SK-N-SH (cell line): ENCODE measurements around the gene C1orf159. TPM values are rescaled to one million over a fixed set of nuclear protein-coding genes. Genes with fewer than 3 reads are reported as not detected.

ENCODE experiments used
- CTCF ChIA-PET: fragments of 300-600, 350-600 bp; formaldehyde crosslinking; extraction: SDS; loops from one replicate; lab custom pipeline; 2021; lab: Yijun Ruan, JAX
- POLR2A ChIA-PET: fragments of 350-600 bp; sonication (Branson Sonifier 250); formaldehyde crosslinking; extraction: SDS; loops from one replicate; lab custom pipeline; 2020; ENCODE audit warnings: antibody characterized with exemption, inconsistent platforms; lab: Yijun Ruan, JAX
- DNase-seq: peaks from one replicate; pipeline ENCODE4 v3.0.0; 2012
- H2AFZ ChIP-seq: fragments of 200-600 bp; sonication (generic); 2 replicates; pipeline ENCODE4 v1.8.1; 2016; ENCODE audit warnings: antibody characterized with exemption, mild to moderate bottlenecking, low read depth
- H3F3A ChIP-seq: fragments of 200-600 bp; sonication (generic); replicated peaks from 2 replicates; pipeline ENCODE3; 2016; ENCODE audit warnings: antibody characterized with exemption, mild to moderate bottlenecking; ENCODE audit not compliant: insufficient read depth
- H3K27ac ChIP-seq, 2 experiments: fragments of 200-500 bp in 1 of 2; fragments of 200-600 bp in 1 of 2; sonication (Bioruptor generic) in 1 of 2; sonication (generic), shearing (Covaris generic) in 1 of 2; 2 replicates each; pipeline versions ENCODE4 v1.5.1 to v1.6.1; 2014 to 2016; ENCODE audit warnings: low read depth in 2 of 2, inconsistent platforms in 1 of 2, low read length in 1 of 2, mild to moderate bottlenecking in 1 of 2, mixed read lengths in 1 of 2
- H3K27me3 ChIP-seq: fragments of 200-600 bp; sonication (generic), shearing (Covaris generic); 2 replicates; pipeline ENCODE4 v1.6.1; 2016; ENCODE audit warnings: mixed run types; ENCODE audit not compliant: insufficient read depth
- H3K36me3 ChIP-seq, 2 experiments: fragments of 200-500 bp in 1 of 2; fragments of 200-600 bp in 1 of 2; sonication (Bioruptor generic) in 1 of 2; sonication (generic) in 1 of 2; replicated peaks in 1 of 2; 2 replicates each; pipeline versions ENCODE3 to v1.5.1; 2014 to 2016; ENCODE audit warnings: low read length in 1 of 2, mild to moderate bottlenecking in 1 of 2; ENCODE audit not compliant: insufficient read depth in 2 of 2, control insufficient read depth in 1 of 2
- H3K4me1 ChIP-seq, 2 experiments: fragments of 200-500 bp in 1 of 2; fragments of 200-600 bp in 1 of 2; sonication (Bioruptor generic) in 1 of 2; sonication (generic), shearing (Covaris generic) in 1 of 2; 2 replicates each; pipeline versions ENCODE4 v1.5.1 to v1.6.1; 2014 to 2016; ENCODE audit warnings: low read depth in 1 of 2, low read length in 1 of 2, mixed run types in 1 of 2; ENCODE audit not compliant: insufficient read depth in 2 of 2, control insufficient read depth in 1 of 2
- H3K4me2 ChIP-seq: fragments of 200-600 bp; sonication (generic), shearing (Covaris generic); 2 replicates; pipeline ENCODE4 v1.6.1; 2017; ENCODE audit warnings: mixed run types
- H3K4me3 ChIP-seq, 2 experiments: fragments of 200-500 bp in 1 of 2; fragments of 200-600 bp in 1 of 2; sonication (Bioruptor generic) in 1 of 2; sonication (generic), shearing (Covaris generic) in 1 of 2; 2 replicates each; pipeline versions ENCODE4 v1.5.1 to v1.8.1; 2014 to 2016; ENCODE audit warnings: low read depth in 2 of 2, inconsistent platforms in 1 of 2, low read length in 1 of 2, mild to moderate bottlenecking in 1 of 2, mixed read lengths in 1 of 2, moderate library complexity in 1 of 2
- H3K79me2 ChIP-seq: fragments of 200-600 bp; sonication (generic); 2 replicates; pipeline ENCODE4 v1.8.1; 2017; ENCODE audit warnings: mild to moderate bottlenecking; ENCODE audit not compliant: insufficient read depth
- H3K9ac ChIP-seq: fragments of 200-600 bp; sonication (generic); 2 replicates; pipeline ENCODE4 v1.6.1; 2017; ENCODE audit warnings: mixed run types
- H3K9me2 ChIP-seq: fragments of 200-600 bp; sonication (generic); 2 replicates; pipeline ENCODE4 v1.6.1; 2017; ENCODE audit warnings: mixed run types
- H3K9me3 ChIP-seq: fragments of 200-600 bp; sonication (generic); 2 replicates; pipeline ENCODE4 v1.6.1; 2017; ENCODE audit warnings: mixed run types, mild to moderate bottlenecking, moderate library complexity
- H4K20me1 ChIP-seq: fragments of 200-600 bp; sonication (generic); 2 replicates; pipeline ENCODE4 v1.6.1; 2017; ENCODE audit warnings: mild to moderate bottlenecking, mixed run types; ENCODE audit not compliant: insufficient read depth
- CHD2 ChIP-seq: fragments of 150-350 bp; IDR thresholded peaks from 2 replicates; pipeline ENCODE4 v1.6.1; 2018; ENCODE audit warnings: low read length; ENCODE audit not compliant: partially characterized antibody
- EP300 ChIP-seq, 2 experiments: IDR thresholded peaks; 2 replicates each; pipeline versions ENCODE4 v1.4.0 to v1.6.1; 2012; ENCODE audit warnings: borderline replicate concordance in 1 of 2, low read depth in 1 of 2, low read length in 1 of 2
- FOSL2 ChIP-seq: IDR thresholded peaks from 2 replicates; pipeline ENCODE4 v1.4.0; 2012; ENCODE audit warnings: low read depth, mild to moderate bottlenecking, moderate library complexity, borderline replicate concordance
- FOXM1 ChIP-seq: IDR thresholded peaks from 2 replicates; pipeline ENCODE4 v1.4.0; 2012; ENCODE audit warnings: low read depth, mild to moderate bottlenecking
- JUND ChIP-seq: IDR thresholded peaks from 2 replicates; pipeline ENCODE4 v1.4.0; 2012
- MXI1 ChIP-seq: IDR thresholded peaks from 2 replicates; pipeline ENCODE4 v1.6.1; 2012; ENCODE audit warnings: mild to moderate bottlenecking, low read depth, low read length, improper control_type of control experiment
- NFIC ChIP-seq: IDR thresholded peaks from 2 replicates; pipeline ENCODE4 v1.4.0; 2012; ENCODE audit warnings: borderline replicate concordance
- POLR2AphosphoS5 ChIP-seq: IDR thresholded peaks from 2 replicates; pipeline ENCODE4 v1.6.1; 2012; ENCODE audit warnings: low read depth, low read length
- RCOR1 ChIP-seq: fragments of 150-350 bp; IDR thresholded peaks from 2 replicates; pipeline ENCODE4 v1.6.1; 2017; ENCODE audit warnings: antibody characterized with exemption, low read length
- RXRA ChIP-seq: IDR thresholded peaks from 2 replicates; pipeline ENCODE4 v1.4.0; 2012; ENCODE audit warnings: low read depth, mild to moderate bottlenecking, borderline replicate concordance
- SMC3 ChIP-seq: IDR thresholded peaks from 2 replicates; pipeline ENCODE4 v1.6.1; 2012; ENCODE audit warnings: low read depth, low read length, improper control_type of control experiment
- TAF1 ChIP-seq: IDR thresholded peaks from 2 replicates; pipeline ENCODE4 v1.6.1; 2012; ENCODE audit warnings: low read depth, mild to moderate bottlenecking, low read length, moderate library complexity, borderline replicate concordance
- YY1 ChIP-seq: IDR thresholded peaks from 2 replicates; pipeline ENCODE4 v1.4.0; 2012; ENCODE audit warnings: low read depth, mild to moderate bottlenecking
- WGBS: methylation state at CpG from one replicate; pipeline ENCODE4 v1.1.6; 2017; ENCODE audit warnings: low lambda C conversion rate; 5-methylcytosine and 5-hydroxymethylcytosine counted together
- polyA plus RNA-seq, 3 experiments: library from polyadenylated mRNA; depleted of rRNA; stranded (reverse); fragments of >200 nt; gene quantifications; 2 replicates each; pipeline ENCODE4 v1.2.3, GENCODE V29; 2012

C1orf159 gene
- polyA plus RNA-seq, 1 of the 3 experiments (the other 2 are of a cell fraction), result 10.2 TPM

DNA sequence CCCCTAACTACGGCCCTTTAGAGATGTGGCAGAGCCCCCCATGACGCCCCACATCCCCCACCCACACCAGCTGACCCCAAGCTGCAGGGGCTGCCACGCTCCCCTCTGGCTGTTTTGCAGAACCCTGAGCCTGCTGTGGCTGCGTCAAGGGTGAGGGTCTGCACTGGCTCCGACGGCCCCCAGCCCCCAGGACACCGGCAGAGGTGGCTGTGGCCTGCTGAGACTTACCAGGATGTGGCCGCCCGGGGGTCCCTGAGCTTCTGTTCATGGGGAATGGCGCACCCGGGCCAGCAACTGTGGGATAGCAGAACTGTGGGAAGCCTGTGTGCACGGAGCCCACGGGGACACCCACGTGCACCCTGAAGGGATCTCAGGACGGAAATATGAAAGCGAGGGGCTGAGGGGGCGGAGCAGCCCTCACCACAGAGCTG lies 29.0 kb downstream of the C1orf159 start:
- H2AFZ ChIP-seq, result no peak overlapping the region
- ChIA-PET CTCF (interaction anchor here (1.0 kb wide), 1 partner anchor 13 kb away, joined by 3 read pairs; the partner anchor contains the start of gene RNF223), POLR2A (no interaction called here)
- no peak for TF ChIP-seq FOSL2
- no peak for TF ChIP-seq EP300 (IDR thresholded peaks at IDR 0.05; ENCODE audit: borderline replicate concordance in 1 of 2, low read depth in 1 of 2, low read length in 1 of 2)
- TF ChIP-seq, all 33 proteins: peak for 0
- H3K9me3 ChIP-seq, result no peaks in the 10 kb centered on the region
- H3K27me3 ChIP-seq, result no peaks in the 10 kb centered on the region
- no peak overlapping the region for H3K4me3 ChIP-seq
- H4K20me1 ChIP-seq, result no peaks in the 10 kb centered on the region
- no peaks in the 10 kb centered on the region for H3K9me2 ChIP-seq
- no peak overlapping the region for H3K4me2 ChIP-seq
- H3K79me2 ChIP-seq, result no peaks in the 10 kb centered on the region
- no peaks in the 10 kb centered on the region for H3K36me3 ChIP-seq
- DNase-seq, result peak; percentile 23
- H3K9ac ChIP-seq, result no peak overlapping the region
- WGBS, result 98% methylated on average over 12 of the region's 17 CpGs
- no peak overlapping the region for H3K27ac ChIP-seq
- H3K4me1 ChIP-seq, result no peaks in the 10 kb centered on the region
- H3F3A ChIP-seq, result no peaks in the 10 kb centered on the region

DNA sequence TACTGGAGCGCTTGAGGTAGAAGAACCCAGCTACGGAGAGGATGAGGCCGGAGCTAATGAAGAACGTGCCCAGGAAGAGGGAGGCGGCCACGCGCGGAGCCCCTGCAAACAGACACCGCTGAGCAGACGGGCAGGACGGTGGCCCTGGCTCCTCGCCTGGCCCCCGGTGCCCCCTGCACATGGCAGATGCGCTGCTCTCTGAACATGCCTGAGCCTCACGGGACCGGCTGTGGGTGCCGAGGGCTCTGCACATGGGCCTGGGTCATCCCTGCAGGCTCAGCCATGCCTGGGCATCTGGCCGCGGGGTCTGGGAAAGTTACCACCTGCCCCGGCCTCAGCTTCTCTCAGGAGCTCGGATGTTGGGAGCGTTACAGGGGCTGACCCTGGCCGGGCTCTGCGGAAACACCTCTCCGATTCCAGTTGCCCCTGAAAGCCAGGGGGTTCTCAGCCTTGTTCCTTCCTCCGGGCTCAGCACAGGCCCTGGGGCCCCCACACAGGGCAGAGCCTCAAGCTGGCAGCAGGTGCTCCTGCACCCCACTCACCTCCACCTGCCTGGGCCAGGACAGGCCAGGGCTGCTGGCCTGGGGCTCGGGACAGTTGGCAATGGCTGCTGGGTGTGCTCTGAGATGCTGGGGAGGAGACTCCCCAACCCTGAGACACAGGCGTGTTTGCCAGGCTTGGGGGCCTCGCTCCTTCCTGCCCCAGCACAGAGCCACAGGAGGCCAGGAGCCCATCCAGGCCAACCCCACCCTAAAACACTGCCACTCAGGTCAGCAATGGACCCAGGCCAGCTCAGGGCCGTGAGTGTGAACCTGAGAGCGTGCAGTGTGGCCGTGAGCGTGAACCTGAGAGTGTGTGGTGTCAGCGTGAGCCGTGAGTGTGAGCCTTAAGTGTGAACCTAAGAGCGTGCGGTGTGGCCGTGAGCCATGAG lies 29.7 kb downstream of the C1orf159 start:
- DNase-seq, result peak; percentile 19
- CTCF ChIA-PET, result interaction anchor here (1.0 kb wide), 1 partner anchor 13 kb away, joined by 3 read pairs; the partner anchor contains the start of gene RNF223
- Histone ChIP-seq H3F3A (no peaks in the 10 kb centered on the region), H2AFZ (no peak overlapping the region), H3K27ac (no peak overlapping the region; a peak in 1 of 4 replicates), H3K27me3 (no peaks in the 10 kb centered on the region), H3K9ac (no peak overlapping the region), H3K4me3 (no peak overlapping the region)
- POLR2A ChIA-PET, result no interaction called here
- no peak for TF ChIP-seq RXRA
- TF ChIP-seq NFIC, result no peak
- no peak for TF ChIP-seq FOXM1
- no peak for TF ChIP-seq MXI1
- no peak for TF ChIP-seq JUND
- no peak for TF ChIP-seq POLR2AphosphoS5
- no peak for TF ChIP-seq CHD2
- no peak for TF ChIP-seq TAF1
- TF ChIP-seq YY1, result no peak
- TF ChIP-seq SMC3, result no peak
- no peak for TF ChIP-seq RCOR1
- TF ChIP-seq, all 33 proteins: peak for 0
- H3K4me2 ChIP-seq, result no peak overlapping the region
- H4K20me1 ChIP-seq, result no peaks in the 10 kb centered on the region
- no peaks in the 10 kb centered on the region for H3K36me3 ChIP-seq
- H3K4me1 ChIP-seq, result peaks cover 0 to 4% of the 10 kb centered on the region in 2 experiments; a peak in 1 of 4 replicates
- no peaks in the 10 kb centered on the region for H3K9me2 ChIP-seq
- no peaks in the 10 kb centered on the region for H3K79me2 ChIP-seq
- H3K9me3 ChIP-seq, result no peaks in the 10 kb centered on the region
- 95% methylated on average over 26 of the region's 38 CpGs for WGBS
